Smooth muscle cell of the coronary artery (primary cell): ENCODE measurements around the gene SH2D6. TPM values are rescaled to one million over a fixed set of nuclear protein-coding genes. Genes with fewer than 3 reads are reported as not detected.

Experiments used
- total RNA-seq: library from RNA; depleted of rRNA; stranded (reverse); fragments of >200 nt; gene quantifications from 2 replicates; pipeline ENCODE4 v1.2.3, GENCODE V29; 2014; ENCODE audit warnings: low replicate concordance

The SH2D6 gene
- total RNA-seq = 0.23 TPM in 1 of 2 replicates, not detected in the other

GRCh38 chr2:85418132-85419008 is at the start of gene SH2D6:
Gene SH2D6, plus strand, starts transcription at chr2:85418714. Its CDS starts 10,752 bp downstream, at chr2:85429466.

GRCh38 chr2:85409845-85410583 is 8.5 kb upstream of the SH2D6 start, which contains the start of gene CAPG:
Gene CAPG, minus strand, starts transcription at chr2:85410366. Its CDS starts 8,221 bp downstream, at chr2:85402145.

Other genes starting within 250 kb of the SH2D6 start
- gene TGOLN2, start 90.7 kb upstream of the SH2D6 start, total RNA-seq = 41.3 and 77.9 TPM in 2 replicates
- gene RETSAT, start 64.2 kb upstream of the SH2D6 start, total RNA-seq = 48.9 and 62.6 TPM in 2 replicates
- gene ELMOD3, start 63.9 kb upstream of the SH2D6 start, total RNA-seq = 11.8 and 20.4 TPM in 2 replicates
- gene CAPG, start 8.3 kb upstream of the SH2D6 start, total RNA-seq = 56.0 and 78.2 TPM in 2 replicates
- 63.5 and 121 TPM in 2 replicates for gene MAT2A, start 120.5 kb downstream of the SH2D6 start, total RNA-seq
- 44.0 and 48.0 TPM in 2 replicates for gene GGCX, start 142.8 kb downstream of the SH2D6 start, total RNA-seq
- 4.0 and 5.2 TPM in 2 replicates for gene VAMP8, start 158.9 kb downstream of the SH2D6 start, total RNA-seq
- 65.5 and 97.5 TPM in 2 replicates for gene VAMP5, start 165.7 kb downstream of the SH2D6 start, total RNA-seq
- gene RNF181, start 177.0 kb downstream of the SH2D6 start, total RNA-seq = 322 and 332 TPM in 2 replicates
- gene TMEM150A, start 184.0 kb downstream of the SH2D6 start, total RNA-seq = 8.6 and 11.0 TPM in 2 replicates
- gene C2orf68, start 193.4 kb downstream of the SH2D6 start, total RNA-seq = 11.3 and 15.0 TPM in 2 replicates
- gene USP39, start 197.5 kb downstream of the SH2D6 start, total RNA-seq = 31.0 and 33.1 TPM in 2 replicates
- gene SFTPB, start 249.5 kb downstream of the SH2D6 start, total RNA-seq = 0.30 TPM in 1 of 2 replicates, not detected in the other